HEK293T (cell line): ENCODE measurements around the gene KLK5.

Source experiments
- CTBP1 ChIP-seq: fragments of 450-650 bp; IDR thresholded peaks from 2 replicates; pipeline ENCODE4 v1.6.1; 2016; ENCODE audit warnings: borderline replicate concordance
- ELF4 ChIP-seq: fragments of 450-650 bp; IDR thresholded peaks from 2 replicates; pipeline ENCODE4 v1.6.1; 2017; ENCODE audit warnings: antibody characterized with exemption
- FOXA1 ChIP-seq: fragments of 450-650 bp; IDR thresholded peaks from 2 replicates; pipeline ENCODE4 v1.6.1; 2016; ENCODE audit warnings: mild to moderate bottlenecking
- FOXK2 ChIP-seq: fragments of 450-650 bp; IDR thresholded peaks from 2 replicates; pipeline ENCODE4 v1.6.1; 2016; ENCODE audit warnings: mild to moderate bottlenecking
- FOXM1 ChIP-seq: fragments of 450-650 bp; IDR thresholded peaks from 2 replicates; pipeline ENCODE4 v1.6.1; 2017; ENCODE audit warnings: mild to moderate bottlenecking, borderline replicate concordance
- L3MBTL2 ChIP-seq: fragments of 450-650 bp; conservative IDR thresholded peaks from 2 replicates; pipeline ENCODE4 v1.6.1; 2016; ENCODE audit warnings: mild to moderate bottlenecking
- SP1 ChIP-seq: fragments of 450-650 bp; IDR thresholded peaks from 2 replicates; pipeline ENCODE4 v1.6.1; 2017
- SUZ12 ChIP-seq: fragments of 450-650 bp; IDR thresholded peaks from 2 replicates; pipeline ENCODE4 v1.6.1; 2016; ENCODE audit warnings: mild to moderate bottlenecking
- TARDBP ChIP-seq: fragments of 450-650 bp; IDR thresholded peaks from 2 replicates; pipeline ENCODE4 v1.6.1; 2016
- ZNF384 ChIP-seq: fragments of 450-650 bp; IDR thresholded peaks from 2 replicates; pipeline ENCODE4 v1.6.1; 2016

GRCh38 chr19:50969413-50969760 lies 16.5 kb upstream of the KLK5 start, which contains the start of gene KLK6:
- TF ChIP-seq CTBP1 (no peak), ELF4 (no peak), TARDBP (no peak), FOXM1 (no peak), SP1 (no peak), L3MBTL2 (no peak), SUZ12 (no peak), FOXK2 (no peak), ZNF384 (no peak), FOXA1 (no peak)
